ENCODE measurements around the gene M6PR. TPM values are rescaled to one million over a fixed set of nuclear protein-coding genes. Genes with fewer than 3 reads are reported as not detected.

The M6PR gene
- total RNA-seq (100 to 1,000 TPM; 162 to 189 (median 187) TPM), total RNA-seq (65.2 to 208 (median 144) reads per million in 29 experiments)
- total RNA-seq (2013) = 210 TPM

DNA sequence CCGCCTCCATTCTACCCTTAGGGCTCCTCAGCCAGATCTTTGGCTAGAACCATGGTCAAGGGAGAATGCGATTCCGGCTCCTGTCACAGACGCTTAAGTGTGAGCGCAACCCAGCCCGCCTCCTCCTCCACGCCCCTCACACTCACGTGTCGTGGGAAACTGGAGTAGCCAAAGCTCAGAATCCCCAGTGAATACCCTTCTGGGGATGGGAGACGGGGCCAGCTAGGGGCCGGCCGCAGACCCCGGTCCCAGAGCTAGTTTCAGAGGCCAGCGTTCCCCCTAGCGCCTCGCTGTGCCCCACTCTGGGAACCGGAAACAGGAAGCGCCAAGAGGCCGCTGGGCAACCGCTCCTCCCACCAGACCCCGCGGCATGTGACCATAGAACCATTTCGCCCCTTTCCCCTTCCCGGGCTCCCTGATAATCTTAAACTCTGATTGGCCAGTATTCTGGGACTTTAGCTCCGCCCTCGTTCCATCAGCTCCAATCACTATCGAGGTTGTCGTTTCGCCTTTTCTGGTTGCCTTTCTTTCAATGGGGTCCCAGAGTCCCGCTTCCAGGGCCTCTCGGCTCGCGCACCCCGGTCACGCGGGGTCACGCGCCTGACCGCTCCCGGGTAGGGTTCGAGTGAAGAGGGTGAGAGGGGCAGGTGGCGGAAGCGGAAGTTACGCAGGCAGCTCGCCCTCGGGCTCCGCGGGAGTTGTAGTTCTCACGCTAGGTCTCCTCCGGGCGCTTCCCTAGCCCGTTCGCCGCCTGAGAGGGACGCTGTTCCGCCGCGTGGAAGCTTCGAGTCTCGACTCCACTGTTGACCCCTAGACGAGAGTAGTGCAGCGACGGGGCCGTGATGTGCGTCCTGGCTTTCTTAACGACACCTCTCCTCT is at the start of gene M6PR:
M6PR (minus strand) TSS at position 304 of the 879 bp plus-strand sequence. CDS start 3,241 bp downstream, outside the sequence.
- Histone ChIP-seq H3K4me1 (ENCODE audit: control insufficient read depth in 1 of 2, extremely low read depth in 1 of 2, insufficient read depth in 2 of 2, low read length in 2 of 2) (peaks cover 41 to 49% of the 10 kb centered on the region in 2 experiments), H3K27me3 (replicated peaks in 1 of 2; ENCODE audit: control insufficient read depth in 2 of 2, extremely low read depth in 1 of 2, insufficient read depth in 2 of 2, low read length in 1 of 2) (no peaks in the 10 kb centered on the region), H3K36me3 (ENCODE audit: control insufficient read depth in 2 of 2, extremely low read depth in 1 of 2, insufficient read depth in 1 of 2, low read length in 1 of 2) (peaks cover 2 to 15% of the 10 kb centered on the region in 2 donors), H3K9me3 (no peaks in the 10 kb centered on the region), H3K27ac (ENCODE audit: low read length) (peak within 1 kb of the TSS; percentile 97), H3K4me3 (ENCODE audit: control insufficient read depth in 1 of 2, extremely low read depth in 1 of 2, low read length in 1 of 2) (peak within 1 kb of the TSS; percentile 84 to 95)
- peak; percentile 71 to 93 (median 85) for DNase-seq
- ATAC-seq (replicated peaks in 1 of 4) = peak; percentile 81 to 85 (median 82)
- peaks cover 66 to 83% (median 71%) of the 10 kb centered on the region in 3 donors for H3K4me1 Mint-ChIP-seq
- WGBS (ENCODE audit: insufficient coverage) = under 1% methylated on average over 55 of the region's 66 CpGs
- peaks cover 14% of the 10 kb centered on the region for H3K36me3 Mint-ChIP-seq
- peak within 1 kb of the TSS; percentile 90 to 95 (median 91) for H3K4me3 Mint-ChIP-seq
- H3K27me3 Mint-ChIP-seq = no peaks in the 10 kb centered on the region
- CTCF ChIA-PET = interaction anchor here (0.7 to 5.3 kb wide), 27 partner anchors 9 to 305 kb away, joined by 3 to 119 read pairs (median 5); partner anchors contain the start of genes KLRG1 (in 1 of the 2) and PHC1 (in 1 of the 2)
- POLR2A ChIA-PET = interaction anchor here (0.5 to 1.7 kb wide), 8 partner anchors 26 to 832 kb away, joined by 3 to 8 read pairs (median 3); no protein-coding TSS in a partner anchor
- peaks cover 0 to 7% (median 4%) of the 10 kb centered on the region in 3 donors for H3K9me3 Mint-ChIP-seq
- H3K27ac Mint-ChIP-seq = peak within 1 kb of the TSS; percentile 89 to 97

DNA sequence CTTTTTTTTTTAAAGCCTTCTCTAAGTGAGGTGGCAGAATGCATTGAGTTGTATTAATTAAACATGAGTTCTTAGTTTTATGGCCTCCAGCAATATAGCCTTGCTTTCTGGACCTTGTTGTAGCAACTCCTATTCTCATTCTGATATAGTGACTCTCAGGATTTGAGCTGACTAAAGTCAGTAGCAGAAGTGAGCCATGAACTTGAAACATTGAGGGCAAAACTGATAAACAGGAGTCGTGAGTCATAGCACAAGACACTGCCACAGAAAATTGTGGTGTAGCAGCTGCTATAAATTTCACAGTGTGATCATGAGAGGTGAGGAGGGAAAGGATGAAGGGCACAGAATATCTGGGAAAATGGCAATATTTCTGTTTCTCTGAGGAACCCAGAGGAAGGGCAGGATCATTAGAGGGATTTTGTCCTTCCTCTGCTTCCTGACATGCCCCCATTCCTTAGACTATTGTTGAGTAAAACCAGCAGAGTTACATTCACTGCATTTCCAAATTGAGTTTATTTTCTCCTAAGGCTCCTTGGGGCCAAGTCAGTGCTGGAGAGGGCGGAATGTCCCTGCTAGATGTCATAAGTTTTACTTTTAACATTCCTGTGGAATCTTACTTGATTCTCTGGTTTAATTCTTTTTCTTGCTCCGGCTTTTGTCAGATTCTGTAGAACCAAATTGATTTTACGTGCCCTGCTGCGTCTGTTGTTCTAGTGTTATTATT is 47.4 kb upstream of the M6PR start:
- WGBS (ENCODE audit: insufficient coverage) = 17% methylated on average over 1 of the region's 5 CpGs
- Histone ChIP-seq H3K27me3 (replicated peaks in 1 of 2; ENCODE audit: control insufficient read depth in 2 of 2, extremely low read depth in 1 of 2, insufficient read depth in 2 of 2, low read length in 1 of 2) (no peaks in the 10 kb centered on the region), H3K4me1 (ENCODE audit: control insufficient read depth in 1 of 2, extremely low read depth in 1 of 2, insufficient read depth in 2 of 2, low read length in 2 of 2) (peaks cover 25 to 52% of the 10 kb centered on the region in 2 experiments), H3K4me3 (ENCODE audit: control insufficient read depth in 1 of 2, extremely low read depth in 1 of 2, low read length in 1 of 2) (peak overlapping the region in 1 of 2 donors; percentile 19), H3K9me3 (no peaks in the 10 kb centered on the region), H3K27ac (ENCODE audit: low read length) (peak overlapping the region; percentile 65), H3K36me3 (ENCODE audit: control insufficient read depth in 2 of 2, extremely low read depth in 1 of 2, insufficient read depth in 1 of 2, low read length in 1 of 2) (peaks cover 0 to 22% of the 10 kb centered on the region in 2 donors)
- H3K36me3 Mint-ChIP-seq = peaks cover 40% of the 10 kb centered on the region
- H3K4me3 Mint-ChIP-seq = peak overlapping the region; percentile 15 to 40 (median 29)
- no peaks in the 10 kb centered on the region for H3K27me3 Mint-ChIP-seq
- ATAC-seq (replicated peaks in 1 of 4) (peak; percentile 44 to 88 (median 85)), DNase-seq (peak in 3 of 35 experiments; percentile 5 to 51 (median 32))
- peaks cover 0 to 4% (median 0%) of the 10 kb centered on the region in 3 donors for H3K9me3 Mint-ChIP-seq
- peaks cover 61 to 84% (median 73%) of the 10 kb centered on the region in 3 donors for H3K4me1 Mint-ChIP-seq
- ChIA-PET CTCF (interaction anchor here in 1 of 2 donors (0.7 to 1.9 kb wide), 4 partner anchors 13 to 53 kb away, joined by 3 to 12 read pairs (median 3); partner anchors contain the start of gene M6PR), POLR2A (interaction anchor here in 1 of 2 donors (0.6 to 0.7 kb wide), 2 partner anchors 25 to 43 kb away, joined by 4 to 5 read pairs; no protein-coding TSS in a partner anchor)
- H3K27ac Mint-ChIP-seq = peak overlapping the region; percentile 90 to 98

DNA sequence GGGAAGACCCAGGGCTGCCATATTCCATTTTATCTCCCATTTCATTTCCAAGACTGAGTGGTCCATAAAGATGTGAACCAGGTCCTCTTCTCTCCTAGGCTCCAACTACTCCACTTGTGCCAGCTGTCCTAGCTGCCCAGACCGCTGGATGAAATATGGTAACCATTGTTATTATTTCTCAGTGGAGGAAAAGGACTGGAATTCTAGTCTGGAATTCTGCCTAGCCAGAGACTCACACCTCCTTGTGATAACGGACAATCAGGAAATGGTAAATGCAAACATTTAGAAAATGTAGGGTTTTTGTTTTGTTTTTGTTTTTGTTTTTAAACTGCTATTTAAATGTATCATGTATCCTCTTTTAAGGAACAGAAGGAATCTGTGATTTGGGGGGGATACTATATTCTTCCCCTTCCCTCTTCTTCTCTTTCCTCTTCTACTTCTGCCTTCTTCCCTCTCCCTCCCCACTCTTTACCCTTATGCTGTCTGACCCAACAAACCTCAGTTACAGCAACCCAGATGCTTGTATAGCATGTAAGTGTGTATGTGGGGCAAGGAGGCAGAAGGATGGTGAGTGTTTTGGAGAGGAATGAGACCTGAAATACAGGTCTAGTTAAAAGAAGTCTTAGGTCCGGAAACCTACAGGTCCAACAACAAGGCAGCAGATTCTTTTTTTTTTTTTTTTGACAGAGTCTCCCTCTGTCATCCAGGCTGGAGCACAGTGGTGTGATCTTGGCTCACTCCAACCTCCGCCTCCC is 45.8 kb upstream of the M6PR start:
- POLR2A ChIA-PET = no interaction called here
- H3K27ac ChIP-seq (ENCODE audit: low read length) = peak overlapping the region; percentile 66
- Mint-ChIP-seq H3K27me3 (no peaks in the 10 kb centered on the region), H3K4me3 (peak overlapping the region; percentile 50 to 85 (median 68)), H3K27ac (peak overlapping the region; percentile 90 to 98), H3K4me1 (peaks cover 60 to 77% (median 67%) of the 10 kb centered on the region in 3 donors), H3K36me3 (peaks cover 30% of the 10 kb centered on the region), H3K9me3 (peaks cover 0 to 4% (median 0%) of the 10 kb centered on the region in 3 donors)
- CTCF ChIA-PET = interaction anchor here in 1 of 2 donors (0.7 kb wide), 1 partner anchor 42 kb away, joined by 3 read pairs; no protein-coding TSS in a partner anchor
- DNase-seq (no peak), ATAC-seq (replicated peaks in 1 of 4) (no peak)
- WGBS (ENCODE audit: insufficient coverage) = no CpG with 5 or more reads among the region's 4 CpGs
- H3K36me3 ChIP-seq (ENCODE audit: control insufficient read depth in 2 of 2, extremely low read depth in 1 of 2, insufficient read depth in 1 of 2, low read length in 1 of 2) = peaks cover 0 to 19% of the 10 kb centered on the region in 2 donors
- H3K4me1 ChIP-seq (ENCODE audit: control insufficient read depth in 1 of 2, extremely low read depth in 1 of 2, insufficient read depth in 2 of 2, low read length in 2 of 2) = peaks cover 32 to 45% of the 10 kb centered on the region in 2 experiments
- H3K27me3 ChIP-seq (replicated peaks in 1 of 2; ENCODE audit: control insufficient read depth in 2 of 2, extremely low read depth in 1 of 2, insufficient read depth in 2 of 2, low read length in 1 of 2) = no peaks in the 10 kb centered on the region
- H3K9me3 ChIP-seq = no peaks in the 10 kb centered on the region
- H3K4me3 ChIP-seq (ENCODE audit: control insufficient read depth in 1 of 2, extremely low read depth in 1 of 2, low read length in 1 of 2) = peak overlapping the region; percentile 23 to 45

DNA sequence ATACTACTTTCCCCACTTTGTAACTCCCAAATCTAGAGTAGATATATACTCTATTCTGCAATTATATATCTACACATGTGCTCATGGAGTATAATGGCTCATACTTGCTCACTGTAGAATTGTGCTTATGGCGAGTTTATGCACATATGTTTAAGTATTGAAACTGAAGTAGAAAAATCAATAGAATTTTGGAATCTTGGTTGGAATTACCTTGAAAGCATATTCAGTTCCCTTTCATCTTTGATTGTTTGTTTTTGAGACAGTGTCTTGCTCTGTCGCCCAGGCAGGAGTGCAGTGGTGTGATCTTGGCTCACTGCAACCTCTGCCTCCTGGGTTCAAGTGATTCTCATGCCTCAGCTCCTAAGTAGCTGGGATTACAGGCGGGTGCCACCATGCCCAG is 44.4 kb upstream of the M6PR start:
- peak overlapping the region; percentile 66 for H3K27ac ChIP-seq (ENCODE audit: low read length)
- Mint-ChIP-seq H3K9me3 (no peaks in the 10 kb centered on the region), H3K27me3 (no peaks in the 10 kb centered on the region), H3K27ac (peak overlapping the region; percentile 90 to 98), H3K4me1 (peaks cover 65 to 76% (median 67%) of the 10 kb centered on the region in 3 donors), H3K4me3 (peak overlapping the region; percentile 50 to 85 (median 68)), H3K36me3 (peaks cover 17% of the 10 kb centered on the region)
- WGBS (ENCODE audit: insufficient coverage) = 60% methylated on average over 1 of the region's 3 CpGs
- H3K9me3 ChIP-seq = no peaks in the 10 kb centered on the region
- H3K36me3 ChIP-seq (ENCODE audit: control insufficient read depth in 2 of 2, extremely low read depth in 1 of 2, insufficient read depth in 1 of 2, low read length in 1 of 2) = peaks cover 0 to 15% of the 10 kb centered on the region in 2 donors
- H3K27me3 ChIP-seq (replicated peaks in 1 of 2; ENCODE audit: control insufficient read depth in 2 of 2, extremely low read depth in 1 of 2, insufficient read depth in 2 of 2, low read length in 1 of 2) = no peaks in the 10 kb centered on the region
- ATAC-seq (replicated peaks in 1 of 4) (no peak), DNase-seq (no peak)
- ChIA-PET CTCF (interaction anchor here in 1 of 2 donors (0.6 kb wide), 1 partner anchor 299 kb away, joined by 5 read pairs; no protein-coding TSS in a partner anchor), POLR2A (no interaction called here)
- H3K4me1 ChIP-seq (ENCODE audit: control insufficient read depth in 1 of 2, extremely low read depth in 1 of 2, insufficient read depth in 2 of 2, low read length in 2 of 2) = peaks cover 32 to 47% of the 10 kb centered on the region in 2 experiments
- H3K4me3 ChIP-seq (ENCODE audit: control insufficient read depth in 1 of 2, extremely low read depth in 1 of 2, low read length in 1 of 2) = peak overlapping the region; percentile 7 to 45

DNA sequence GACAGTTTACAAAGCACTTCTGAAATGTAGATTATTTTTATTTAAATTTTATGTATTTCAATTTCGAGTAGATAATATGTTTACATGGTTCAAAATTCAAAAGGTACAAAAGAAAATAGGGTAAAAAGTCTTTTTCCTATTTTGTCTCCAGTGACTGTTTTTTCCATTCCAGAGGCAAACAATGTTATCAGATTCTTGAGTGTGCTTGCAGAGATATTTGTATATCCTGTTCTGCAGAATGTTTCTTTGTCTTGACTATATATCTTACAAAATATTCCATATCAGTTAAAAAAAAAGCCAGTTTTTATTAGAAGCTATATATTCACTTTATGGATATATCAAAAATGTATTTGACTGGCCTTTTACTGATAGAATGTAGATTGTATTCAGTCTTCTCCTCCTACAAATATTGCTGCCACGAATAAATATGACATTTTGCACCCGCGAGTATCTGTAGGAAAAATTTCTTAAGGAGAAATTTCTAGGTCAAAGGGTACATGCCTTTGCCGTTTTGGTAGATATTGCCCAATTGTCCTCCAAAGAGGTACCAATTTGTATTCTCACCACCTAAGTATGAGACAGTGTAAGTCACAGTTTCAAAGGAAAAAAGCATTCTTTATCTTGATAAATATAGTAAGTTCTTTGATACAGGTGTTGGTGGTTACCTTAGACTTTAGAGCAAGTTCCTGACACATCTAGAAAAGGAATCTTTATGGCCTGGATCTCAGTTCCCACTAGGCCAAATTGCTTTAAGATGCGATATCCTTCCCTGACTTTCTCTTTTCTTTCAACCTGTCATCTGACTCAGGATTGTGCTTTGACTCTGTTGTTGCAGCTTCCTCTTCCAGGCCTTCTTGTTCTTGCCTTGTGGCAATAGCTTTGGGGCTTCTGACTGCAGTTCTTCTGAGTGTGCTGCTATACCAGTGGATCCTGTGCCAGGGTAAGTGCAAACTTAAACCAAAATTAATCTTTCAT is 42.2 kb upstream of the M6PR start:
- CTCF ChIA-PET = interaction anchor here in 1 of 2 donors (0.6 to 2.1 kb wide), 8 partner anchors 8 to 106 kb away, joined by 3 to 10 read pairs (median 6); partner anchors contain the start of gene M6PR
- POLR2A ChIA-PET = interaction anchor here (0.7 to 1.5 kb wide), 3 partner anchors 18 to 748 kb away, joined by 3 read pairs; partner anchors contain the start of gene M6PR (in 1 of the 2)
- Mint-ChIP-seq H3K4me1 (peaks cover 72 to 79% (median 73%) of the 10 kb centered on the region in 3 donors), H3K27ac (peak overlapping the region; percentile 94 to 98), H3K4me3 (peak overlapping the region; percentile 62 to 85 (median 75)), H3K27me3 (no peaks in the 10 kb centered on the region), H3K9me3 (peaks cover 0 to 5% (median 0%) of the 10 kb centered on the region in 3 donors), H3K36me3 (peaks cover 14% of the 10 kb centered on the region)
- peak; percentile 33 to 59 (median 52) for ATAC-seq (replicated peaks in 1 of 4)
- peak overlapping the region; percentile 66 for H3K27ac ChIP-seq (ENCODE audit: low read length)
- DNase-seq = peak in 3 of 35 experiments; percentile 2 to 39 (median 8)
- no peaks in the 10 kb centered on the region for H3K9me3 ChIP-seq
- H3K36me3 ChIP-seq (ENCODE audit: control insufficient read depth in 2 of 2, extremely low read depth in 1 of 2, insufficient read depth in 1 of 2, low read length in 1 of 2) = peaks cover 0 to 6% of the 10 kb centered on the region in 2 donors
- no CpG with 5 or more reads among the region's 6 CpGs for WGBS (ENCODE audit: insufficient coverage)
- H3K4me1 ChIP-seq (ENCODE audit: control insufficient read depth in 1 of 2, extremely low read depth in 1 of 2, insufficient read depth in 2 of 2, low read length in 2 of 2) = peaks cover 40 to 46% of the 10 kb centered on the region in 2 experiments
- peak overlapping the region in 1 of 2 donors; percentile 45 for H3K4me3 ChIP-seq (ENCODE audit: control insufficient read depth in 1 of 2, extremely low read depth in 1 of 2, low read length in 1 of 2)
- H3K27me3 ChIP-seq (replicated peaks in 1 of 2; ENCODE audit: control insufficient read depth in 2 of 2, extremely low read depth in 1 of 2, insufficient read depth in 2 of 2, low read length in 1 of 2) = no peaks in the 10 kb centered on the region

Data from T-cell (primary cell).